ENCODE measurements around the gene VPS18.

The VPS18 gene

GRCh38 chr15:40936709-40937666, 42.7 kb downstream of the VPS18 start:
- no peak for DNase-seq

DNA sequence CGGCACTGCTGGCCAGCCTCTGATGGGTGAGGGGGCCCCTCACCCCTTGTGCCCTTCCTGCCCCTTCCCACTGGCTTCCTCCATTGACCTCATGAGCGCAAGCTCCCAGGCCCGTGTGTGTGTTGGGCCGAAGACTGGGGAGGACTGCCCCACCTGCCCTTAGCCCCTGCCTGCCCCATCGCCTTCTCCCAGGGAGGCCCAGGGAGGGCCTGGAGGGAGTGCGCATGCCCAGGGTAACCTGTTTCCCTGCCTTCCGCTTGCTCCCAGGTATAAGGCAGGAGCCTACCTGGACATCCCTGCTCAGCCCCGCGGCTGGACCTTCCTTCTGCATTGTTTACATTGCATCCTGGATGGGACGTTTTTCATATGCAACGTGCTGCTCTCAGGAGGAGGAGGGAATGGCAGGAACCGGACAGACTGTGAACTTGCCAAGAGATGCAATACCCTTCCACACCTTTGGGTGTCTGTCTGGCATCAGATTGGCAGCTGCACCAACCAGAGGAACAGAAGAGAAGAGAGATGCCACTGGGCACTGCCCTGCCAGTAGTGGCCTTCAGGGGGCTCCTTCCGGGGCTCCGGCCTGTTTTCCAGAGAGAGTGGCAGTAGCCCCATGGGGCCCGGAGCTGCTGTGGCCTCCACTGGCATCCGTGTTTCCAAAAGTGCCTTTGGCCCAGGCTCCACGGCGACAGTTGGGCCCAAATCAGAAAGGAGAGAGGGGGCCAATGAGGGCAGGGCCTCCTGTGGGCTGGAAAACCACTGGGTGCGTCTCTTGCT, 43.7 kb downstream of the VPS18 start:
- DNase-seq: no peak

- no peak for DNase-seq
These were observed 44.3 kb downstream of the VPS18 start for GRCh38 chr15:40938536-40938870.

- DNase-seq: no peak
These were observed 46.1 kb downstream of the VPS18 start for GRCh38 chr15:40940296-40940801.

GRCh38 chr15:40941068-40941527, 46.8 kb downstream of the VPS18 start:
- DNase-seq: peak in 1 of 2 donors; percentile 17

GRCh38 chr15:40941528-40942336, 47.5 kb downstream of the VPS18 start:
- peak; percentile 68 to 77 for DNase-seq

DNA sequence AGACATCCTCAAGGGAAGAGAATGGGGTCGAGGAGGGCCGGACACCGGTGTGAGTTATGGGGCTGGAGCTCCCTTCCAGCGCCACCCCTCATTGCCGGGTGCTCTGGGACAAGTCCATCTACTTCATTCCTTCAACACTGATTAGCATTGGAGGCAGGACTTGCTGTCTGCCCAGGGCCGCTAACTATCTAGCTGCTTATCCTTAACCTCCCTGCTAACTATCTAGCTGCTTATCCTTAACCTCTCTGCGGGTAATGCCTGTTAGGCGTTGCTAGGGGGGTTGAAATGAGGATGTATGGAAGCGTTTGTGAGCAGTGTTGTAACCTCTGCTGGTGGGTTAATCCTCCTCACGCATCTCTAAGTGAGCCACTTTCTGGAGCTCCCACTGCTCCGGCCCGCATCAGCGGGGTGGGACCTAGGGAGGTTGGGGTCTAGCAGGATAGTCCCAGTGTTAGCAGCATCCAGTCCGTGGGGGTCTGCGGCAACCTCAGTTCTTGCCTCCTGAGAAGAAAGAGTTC, 48.1 kb downstream of the VPS18 start:
- DNase-seq: no peak

DNA sequence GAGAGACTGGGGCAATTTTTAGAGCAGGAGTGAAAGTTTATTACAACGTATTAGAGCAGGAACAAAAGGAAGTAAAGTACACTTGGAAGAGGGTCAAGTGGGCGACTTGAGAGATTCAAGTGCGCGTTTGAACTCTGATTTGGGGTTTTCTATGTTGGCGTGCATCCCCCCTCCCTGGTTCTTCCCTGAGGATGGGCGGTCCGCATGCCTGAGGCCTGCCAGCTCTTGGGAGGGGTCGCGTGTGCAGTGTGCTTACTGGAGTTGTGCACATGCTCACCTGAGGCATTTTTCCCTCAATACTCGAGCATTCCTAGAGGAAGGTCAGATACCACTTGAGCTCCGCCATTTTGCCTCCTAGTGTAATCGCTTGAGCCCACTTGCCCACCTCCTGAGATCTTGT, 48.6 kb downstream of the VPS18 start:
- no peak for DNase-seq

- DNase-seq: no peak
These were observed 49.6 kb downstream of the VPS18 start for GRCh38 chr15:40943764-40944365.

DNA sequence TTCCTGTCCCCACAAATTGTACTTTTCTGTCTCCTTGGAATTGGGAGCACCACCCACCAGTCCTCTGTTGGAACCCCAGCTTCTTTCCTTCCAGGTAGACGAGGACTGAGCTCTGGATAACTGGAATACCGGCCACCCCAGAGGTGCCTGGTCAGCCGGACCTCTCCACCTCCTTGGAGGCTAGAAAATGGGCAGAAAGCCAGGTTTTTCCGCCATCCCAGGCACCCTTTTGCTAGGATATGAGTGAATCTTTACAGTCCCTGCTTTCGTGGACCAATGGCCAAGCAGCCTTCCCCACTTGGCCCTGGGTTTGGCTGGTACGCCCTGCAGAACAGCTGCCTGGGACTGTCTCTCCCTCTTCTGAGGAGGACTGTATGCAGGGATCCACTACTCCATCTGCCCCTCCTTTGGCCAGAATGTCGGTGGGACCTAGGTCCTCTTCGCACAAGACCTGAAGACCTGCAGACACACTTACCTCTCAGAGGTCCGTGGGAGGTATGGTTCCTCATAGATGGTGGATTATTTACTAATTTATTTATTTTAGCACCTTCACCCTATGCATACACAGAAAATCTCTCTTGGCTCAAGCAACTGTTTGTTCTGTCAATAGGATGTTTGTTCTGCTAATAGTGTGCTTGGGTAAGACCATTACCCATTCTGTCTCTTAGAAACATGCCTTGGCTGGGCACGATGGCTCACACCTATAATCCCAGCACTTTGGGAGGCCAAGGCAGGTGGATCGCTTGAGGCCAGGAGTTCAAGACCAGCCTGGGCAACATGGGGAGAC, 50.5 kb downstream of the VPS18 start:
- DNase-seq: no peak

DNA sequence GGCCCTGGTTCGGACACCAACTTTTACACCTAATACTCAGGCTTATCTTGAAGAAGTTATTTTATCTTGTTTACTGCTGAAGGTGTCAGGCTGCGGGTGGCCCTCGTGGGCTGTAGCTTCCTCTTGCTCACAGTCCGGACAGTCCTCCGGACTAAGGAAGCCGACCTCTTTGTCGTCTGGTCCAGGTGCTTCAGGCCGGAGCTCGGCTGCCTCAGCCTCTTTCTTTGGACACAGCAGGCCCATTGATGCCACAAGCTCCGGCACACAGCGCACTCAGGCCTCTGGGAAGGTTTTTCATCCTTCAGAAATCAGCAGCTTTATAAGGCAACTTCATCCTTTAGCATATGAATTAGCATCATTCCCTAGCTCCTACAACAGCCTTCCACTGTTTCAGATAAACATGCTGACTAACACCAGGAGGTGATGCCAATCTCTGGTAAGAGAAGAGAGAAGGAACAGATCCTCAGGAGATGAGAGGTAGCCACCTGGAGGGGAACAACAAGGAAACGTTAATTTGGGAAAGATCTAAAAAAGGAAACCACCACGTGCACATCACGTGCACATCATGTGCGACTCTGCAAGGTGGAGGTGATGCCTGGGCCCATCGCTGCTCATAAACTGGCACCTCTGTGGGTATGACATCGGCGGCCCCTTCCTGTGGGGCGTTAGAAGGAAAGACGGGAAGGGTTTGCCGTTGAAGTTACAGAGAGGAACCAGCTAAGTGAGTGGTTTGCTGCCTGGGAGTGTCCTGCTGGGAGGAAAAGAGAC, 54.6 kb downstream of the VPS18 start:
- DNase-seq: no peak

- DNase-seq: no peak
These were observed 55.5 kb downstream of the VPS18 start for GRCh38 chr15:40949756-40950207.

DNA sequence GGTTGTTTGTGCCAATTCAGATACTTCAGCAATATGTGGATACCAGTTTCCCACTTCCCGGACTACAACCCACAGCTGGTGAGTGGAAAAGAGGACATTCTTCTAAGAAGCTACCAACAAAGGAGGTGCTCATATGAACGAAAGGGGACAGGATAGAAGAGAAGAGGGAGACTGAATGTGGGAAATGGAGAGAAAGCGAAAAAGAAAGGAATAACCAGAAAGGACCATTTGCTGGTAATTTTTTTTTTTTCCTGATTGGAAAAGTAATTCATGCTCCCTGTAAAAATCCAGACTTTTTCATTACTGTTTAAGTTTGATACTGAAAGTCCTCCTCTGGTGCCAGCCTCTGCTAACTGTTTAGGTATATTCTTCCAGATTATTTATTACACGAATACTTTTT, 57.5 kb downstream of the VPS18 start:
- no peak for DNase-seq

DNA sequence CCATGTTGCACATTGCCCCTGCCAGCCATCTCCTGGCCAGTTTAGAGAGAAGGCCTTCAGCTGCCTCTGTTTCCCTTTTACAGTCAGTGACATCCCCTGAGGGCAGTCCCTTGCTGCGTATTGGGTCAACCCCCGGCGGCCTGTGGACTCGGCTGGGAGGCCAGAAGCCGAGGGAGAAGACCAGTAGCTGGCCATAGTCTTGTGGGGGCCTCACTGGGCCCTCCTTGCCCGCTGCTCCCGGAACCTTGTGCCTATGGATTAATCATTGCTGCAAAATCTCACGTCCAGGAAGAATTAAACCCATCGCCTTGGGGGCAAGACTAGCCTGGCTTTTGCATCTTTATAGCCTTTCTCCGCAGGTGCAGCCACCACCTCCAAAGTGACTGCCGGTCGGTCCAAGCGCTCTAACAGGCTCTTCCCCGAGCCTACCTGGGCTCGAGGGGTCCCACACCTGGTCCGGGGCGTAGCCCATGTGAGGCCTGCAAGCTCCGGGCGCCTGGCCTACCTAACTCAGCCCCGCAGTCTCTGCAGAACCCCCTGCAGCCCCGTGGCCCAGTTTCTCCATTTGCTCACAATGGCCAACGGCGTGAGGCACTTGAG, 58.2 kb downstream of the VPS18 start:
- no peak for DNase-seq

DNA sequence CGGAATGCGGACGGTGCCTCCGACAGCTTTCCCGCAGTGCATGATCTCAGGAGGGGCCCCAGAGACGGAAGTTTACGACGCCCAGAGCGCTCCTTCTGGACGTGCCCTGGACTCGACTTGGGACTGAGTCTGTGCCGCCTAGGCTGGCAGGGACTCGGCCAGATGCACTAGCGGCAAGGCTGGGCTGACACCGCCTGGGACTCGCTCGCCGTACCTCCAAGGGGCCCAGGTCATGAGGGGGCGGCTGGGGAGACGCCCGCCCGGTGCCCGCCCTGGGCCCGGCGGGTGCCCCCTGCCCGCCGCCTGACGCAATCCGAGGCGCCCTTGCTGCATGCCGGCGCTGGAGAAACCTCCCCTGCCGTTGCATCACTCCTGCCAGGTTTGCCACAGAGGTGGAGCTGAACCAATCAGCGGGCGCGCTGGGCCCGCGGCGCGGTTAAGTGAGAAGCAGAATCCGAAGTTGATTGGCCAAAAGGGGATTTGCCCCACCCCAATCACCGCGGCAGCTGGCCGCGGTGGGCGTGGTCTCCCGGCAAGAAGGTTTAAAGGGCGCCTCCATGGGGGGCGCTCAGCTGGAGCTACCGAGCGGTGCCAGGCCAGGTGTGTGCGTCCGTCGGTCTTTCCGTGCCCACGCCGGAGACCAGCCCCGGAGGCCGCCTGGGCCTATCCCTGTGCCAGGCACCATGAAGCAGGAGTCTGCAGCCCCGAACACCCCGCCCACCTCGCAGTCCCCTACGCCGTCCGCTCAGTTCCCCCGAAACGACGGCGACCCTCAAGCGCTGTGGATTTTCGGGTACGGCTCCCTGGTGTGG, 58.9 kb downstream of the VPS18 start, which contains the start of gene CHAC1:
TSS of gene CHAC1 (plus strand) at position 571 of the 812 bp plus-strand sequence. CDS start at position 684, 113 bp downstream.
- DNase-seq: peak; percentile 96 to 97

All from stimulated activated CD4-positive, alpha-beta T cell treated with anti-CD3 and anti-CD28 coated beads, Interleukin-2, amount 100 ng/mL, for 24 hours (primary cell).